ENCODE data around the gene SLC13A2.

Gene SLC13A2

DNA sequence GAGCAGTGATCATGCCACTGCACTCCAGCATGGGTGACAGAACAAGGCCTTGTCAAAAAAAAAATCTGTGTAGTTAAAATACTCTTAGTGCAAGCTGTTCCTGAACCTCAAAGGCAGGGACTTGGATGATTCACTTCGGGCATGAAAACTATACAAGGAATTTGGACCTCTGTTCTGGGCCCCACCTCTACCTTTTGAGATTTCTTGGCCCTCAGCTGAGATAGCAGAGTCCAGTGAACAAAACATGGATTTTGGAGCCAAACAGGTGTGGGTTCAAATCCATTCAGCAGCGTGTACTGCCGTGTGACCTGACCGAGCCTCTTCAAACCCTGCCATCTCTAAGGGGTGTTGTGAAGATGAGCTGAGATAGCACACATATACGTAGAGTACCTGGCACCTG is 6.8 kb downstream of the SLC13A2 start:
- no peak overlapping the region for H3K27ac ChIP-seq
- no peak overlapping the region for H3K4me3 ChIP-seq (ENCODE audit: low read depth in 1 of 2, low read length in 1 of 2)
- H3K9me3 ChIP-seq = no peaks in the 10 kb centered on the region
- H3K4me1 ChIP-seq (ENCODE audit: control insufficient read depth in 1 of 2, insufficient read depth in 1 of 2, low read depth in 1 of 2, low read length in 1 of 2) = no peaks in the 10 kb centered on the region
- no peaks in the 10 kb centered on the region for H3K27me3 ChIP-seq
- TF ChIP-seq, protein P1, sequence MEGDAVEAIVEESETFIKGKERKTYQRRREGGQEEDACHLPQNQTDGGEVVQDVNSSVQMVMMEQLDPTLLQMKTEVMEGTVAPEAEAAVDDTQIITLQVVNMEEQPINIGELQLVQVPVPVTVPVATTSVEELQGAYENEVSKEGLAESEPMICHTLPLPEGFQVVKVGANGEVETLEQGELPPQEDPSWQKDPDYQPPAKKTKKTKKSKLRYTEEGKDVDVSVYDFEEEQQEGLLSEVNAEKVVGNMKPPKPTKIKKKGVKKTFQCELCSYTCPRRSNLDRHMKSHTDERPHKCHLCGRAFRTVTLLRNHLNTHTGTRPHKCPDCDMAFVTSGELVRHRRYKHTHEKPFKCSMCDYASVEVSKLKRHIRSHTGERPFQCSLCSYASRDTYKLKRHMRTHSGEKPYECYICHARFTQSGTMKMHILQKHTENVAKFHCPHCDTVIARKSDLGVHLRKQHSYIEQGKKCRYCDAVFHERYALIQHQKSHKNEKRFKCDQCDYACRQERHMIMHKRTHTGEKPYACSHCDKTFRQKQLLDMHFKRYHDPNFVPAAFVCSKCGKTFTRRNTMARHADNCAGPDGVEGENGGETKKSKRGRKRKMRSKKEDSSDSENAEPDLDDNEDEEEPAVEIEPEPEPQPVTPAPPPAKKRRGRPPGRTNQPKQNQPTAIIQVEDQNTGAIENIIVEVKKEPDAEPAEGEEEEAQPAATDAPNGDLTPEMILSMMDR (IDR thresholded peaks at IDR 0.05) = no peak
- H3K36me3 ChIP-seq = no peaks in the 10 kb centered on the region

- TF ChIP-seq, protein P1 (IDR thresholded peaks at IDR 0.05) = no peak
- Histone ChIP-seq H3K9me3 (no peaks in the 10 kb centered on the region), H3K4me1 (ENCODE audit: control insufficient read depth in 1 of 2, insufficient read depth in 1 of 2, low read depth in 1 of 2, low read length in 1 of 2) (no peaks in the 10 kb centered on the region), H3K4me3 (ENCODE audit: low read depth in 1 of 2, low read length in 1 of 2) (no peak overlapping the region), H3K36me3 (no peaks in the 10 kb centered on the region), H3K27ac (no peak overlapping the region), H3K27me3 (no peaks in the 10 kb centered on the region)
These were observed 7.5 kb downstream of the SLC13A2 start for GRCh38 chr17:28480799-28481571.

DNA sequence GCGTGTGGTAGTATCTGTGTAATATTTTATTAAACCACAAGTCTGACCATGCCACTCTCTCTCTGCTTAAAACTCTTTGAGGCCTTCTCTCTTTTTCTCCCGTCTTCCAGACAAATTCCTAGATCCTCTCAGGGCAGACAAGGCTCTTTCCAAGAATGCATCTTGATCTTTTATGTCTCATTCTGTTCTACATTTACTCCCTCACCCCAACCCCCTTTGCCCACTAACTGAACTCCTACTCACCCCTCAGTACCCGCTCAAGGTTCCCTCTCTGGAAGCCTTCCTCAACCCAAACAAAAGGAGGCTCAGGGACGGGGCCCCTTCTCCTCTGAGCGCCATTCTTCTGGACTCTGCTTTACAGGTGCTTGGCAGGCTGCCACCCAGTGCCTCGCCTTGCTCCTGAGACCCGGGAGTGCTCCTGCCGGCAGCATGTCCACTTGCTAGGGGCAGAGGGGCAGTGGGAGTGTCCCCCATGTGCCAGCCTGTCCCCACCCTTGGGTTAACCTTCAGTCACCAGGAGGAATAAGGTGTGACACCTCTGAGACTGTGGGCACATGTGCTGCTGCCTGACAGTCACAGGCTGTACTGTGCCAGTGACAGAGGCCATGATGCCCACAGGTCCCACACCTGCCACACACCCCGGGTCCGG is 9.2 kb downstream of the SLC13A2 start:
- Histone ChIP-seq H3K27me3 (no peaks in the 10 kb centered on the region), H3K4me1 (ENCODE audit: control insufficient read depth in 1 of 2, insufficient read depth in 1 of 2, low read depth in 1 of 2, low read length in 1 of 2) (peaks cover 0 to 4% of the 10 kb centered on the region in 2 experiments), H3K36me3 (no peaks in the 10 kb centered on the region), H3K4me3 (ENCODE audit: low read depth in 1 of 2, low read length in 1 of 2) (no peak overlapping the region), H3K9me3 (no peaks in the 10 kb centered on the region), H3K27ac (no peak overlapping the region)
- TF ChIP-seq, protein P1 (IDR thresholded peaks at IDR 0.05) = no peak

- no peaks in the 10 kb centered on the region for H3K9me3 ChIP-seq
- no peaks in the 10 kb centered on the region for H3K27me3 ChIP-seq
- TF ChIP-seq, protein P1 (IDR thresholded peaks at IDR 0.05) = no peak
- H3K4me3 ChIP-seq (ENCODE audit: low read depth in 1 of 2, low read length in 1 of 2) = no peak overlapping the region
- no peaks in the 10 kb centered on the region for H3K36me3 ChIP-seq
- H3K4me1 ChIP-seq (ENCODE audit: control insufficient read depth in 1 of 2, insufficient read depth in 1 of 2, low read depth in 1 of 2, low read length in 1 of 2) = peaks cover 0 to 4% of the 10 kb centered on the region in 2 experiments
- no peak overlapping the region for H3K27ac ChIP-seq
These were observed 10.9 kb downstream of the SLC13A2 start for GRCh38 chr17:28484296-28484695.

- Histone ChIP-seq H3K27ac (no peak overlapping the region), H3K27me3 (no peaks in the 10 kb centered on the region), H3K4me3 (ENCODE audit: low read depth in 1 of 2, low read length in 1 of 2) (no peak overlapping the region), H3K4me1 (ENCODE audit: control insufficient read depth in 1 of 2, insufficient read depth in 1 of 2, low read depth in 1 of 2, low read length in 1 of 2) (peaks cover 0 to 4% of the 10 kb centered on the region in 2 experiments), H3K36me3 (no peaks in the 10 kb centered on the region), H3K9me3 (no peaks in the 10 kb centered on the region)
- TF ChIP-seq, protein P1 (IDR thresholded peaks at IDR 0.05) = no peak
These were observed 11.6 kb downstream of the SLC13A2 start for GRCh38 chr17:28485049-28485448.

All from neutrophil (primary cell).